HepG2 (cell line): Measurements from ENCODE around the gene GRB7. TPM values are rescaled to one million over a fixed set of nuclear protein-coding genes. Genes with fewer than 3 reads are reported as not detected.

Experiments used
- FOXO1 ChIP-seq: sonication (generic); formaldehyde crosslinking; IDR thresholded peaks from 2 replicates; pipeline ENCODE4 v1.4.0; 2020; ENCODE audit warnings: missing genetic modification reagents
- IKZF4 ChIP-seq: sonication (generic); formaldehyde crosslinking; IDR thresholded peaks from 2 replicates; pipeline ENCODE4 v1.5.1; 2020; ENCODE audit warnings: borderline replicate concordance, mild to moderate bottlenecking, low read depth, missing genetic modification reagents; ENCODE audit errors: not compliant biosample characterization
- NFE2 ChIP-seq: sonication (generic); formaldehyde crosslinking; IDR thresholded peaks from 2 replicates; pipeline ENCODE4 v1.4.0; 2020; ENCODE audit warnings: missing genetic modification reagents
- NR2C2 ChIP-seq: sonication (generic); formaldehyde crosslinking; IDR thresholded peaks from 2 replicates; pipeline ENCODE4 v1.4.0; 2020; ENCODE audit warnings: missing genetic modification reagents, mild to moderate bottlenecking, moderate library complexity, borderline replicate concordance
- NR2F6 ChIP-seq, 2 experiments: IDR thresholded peaks; 2 replicates each; pipeline ENCODE4 v1.6.1; 2016; ENCODE audit warnings: antibody characterized with exemption in 1 of 2, mild to moderate bottlenecking in 1 of 2
- PHB2 ChIP-seq: fragments of 450-650 bp; IDR thresholded peaks from 2 replicates; pipeline ENCODE4 v1.6.1; 2018; ENCODE audit not compliant: partially characterized antibody
- PRMT3 ChIP-seq: sonication (generic); formaldehyde crosslinking; IDR thresholded peaks from 2 replicates; pipeline ENCODE4 v1.8.1; 2022; ENCODE audit warnings: low read depth, mild to moderate bottlenecking, moderate library complexity, missing genetic modification reagents, borderline replicate concordance
- RCOR2 ChIP-seq: IDR thresholded peaks from 2 replicates; pipeline ENCODE4 v1.6.1; 2016; ENCODE audit warnings: missing biosample characterization, missing genetic modification reagents
- SOX13 ChIP-seq, 3 experiments: fragments of 450-650 bp in 1 of 3; sonication (generic) in 1 of 3; formaldehyde crosslinking in 1 of 3; IDR thresholded peaks in 2 of 3; conservative IDR thresholded peaks in 1 of 3; 2 replicates each; pipeline versions ENCODE4 v1.5.0 to v1.6.1; 2016 to 2020; ENCODE audit warnings: antibody characterized with exemption in 1 of 3, mild to moderate bottlenecking in 1 of 3, missing compliant biosample characterization in 1 of 3, missing genetic modification reagents in 1 of 3, moderate library complexity in 1 of 3
- TBL1XR1 ChIP-seq: fragments of 150-350 bp; IDR thresholded peaks from 2 replicates; pipeline ENCODE4 v1.6.1; 2014; ENCODE audit warnings: borderline replicate concordance, low read length; ENCODE audit not compliant: partially characterized antibody
- TEAD3 ChIP-seq: optimal IDR thresholded peaks from 2 replicates; pipeline ENCODE3; 2016; ENCODE audit warnings: borderline replicate concordance
- ZFP36L2 ChIP-seq: sonication (generic); formaldehyde crosslinking; IDR thresholded peaks from 2 replicates; pipeline ENCODE4 v1.4.0; 2020; ENCODE audit warnings: missing genetic modification reagents
- ZNF33B ChIP-seq: sonication (generic); formaldehyde crosslinking; IDR thresholded peaks from 2 replicates; pipeline ENCODE4 v1.5.1; 2020; ENCODE audit warnings: mild to moderate bottlenecking, missing genetic modification reagents
- ZNF354B ChIP-seq: sonication (generic); formaldehyde crosslinking; IDR thresholded peaks from 2 replicates; pipeline ENCODE4 v1.8.0; 2022; ENCODE audit warnings: mild to moderate bottlenecking, missing genetic modification reagents
- ZNF501 ChIP-seq: sonication (generic); formaldehyde crosslinking; IDR thresholded peaks from 2 replicates; pipeline ENCODE4 v1.5.1; 2020; ENCODE audit warnings: mild to moderate bottlenecking, moderate library complexity, missing genetic modification reagents
- ZNF83 ChIP-seq: sonication (generic); formaldehyde crosslinking; IDR thresholded peaks from 2 replicates; pipeline ENCODE4 v1.4.0; 2020; ENCODE audit warnings: missing genetic modification reagents, mild to moderate bottlenecking, borderline replicate concordance
- polyA plus RNA-seq, 8 experiments: library from polyadenylated mRNA; depleted of rRNA in 3 of 8; stranded (reverse) in 7 of 8; unstranded in 1 of 8; fragments of >200 nt; fragmentation: Illumina TruSeq in 4 of 8; extraction: Trizol in 4 of 8; gene quantifications; 2 replicates each; pipeline versions ENCODE4 v1.2.1 to v1.2.3, GENCODE V29; 2011 to 2016; ENCODE audit warnings: low read depth in 4 of 8, missing spikeins in 1 of 8, mixed read lengths in 1 of 8; ENCODE audit not compliant: insufficient read depth in 1 of 8
- total RNA-seq, 5 experiments: library from RNA; depleted of rRNA; stranded (reverse); fragments of >200 nt; fragmentation: Illumina TruSeq; extraction: Trizol; gene quantifications; 2 replicates each; pipeline ENCODE4 v1.2.3, GENCODE V29; 2016; ENCODE audit warnings: low read depth in 1 of 5
- TF ChIP-seq, protein P1 (sequence below), 2 experiments: IDR thresholded peaks; 2 replicates each; pipeline ENCODE4 v1.6.1; 2011 to 2012; ENCODE audit warnings: low read length in 2 of 2, borderline replicate concordance in 1 of 2, low read depth in 1 of 2, mild to moderate bottlenecking in 1 of 2, moderate library complexity in 1 of 2
- TF ChIP-seq, protein P2 (sequence below): sonication (generic); formaldehyde crosslinking; IDR thresholded peaks from 2 replicates; pipeline ENCODE4 v1.5.1; 2020; ENCODE audit warnings: mild to moderate bottlenecking, missing genetic modification reagents, moderate library complexity
- TF ChIP-seq, protein P3 (sequence below): sonication (generic); formaldehyde crosslinking; IDR thresholded peaks from 2 replicates; pipeline ENCODE4 v1.9.0; 2022; ENCODE audit warnings: low read depth, missing genetic modification reagents
- TF ChIP-seq, protein P4 (sequence below): sonication (generic); formaldehyde crosslinking; IDR thresholded peaks from 2 replicates; pipeline ENCODE4 v1.4.0; 2020; ENCODE audit warnings: mild to moderate bottlenecking, missing genetic modification reagents

The GRB7 gene
- total and polyA plus RNA-seq, 2 of the 13 experiments (the other 11 are each of a cell fraction or from before 2014, with no cell fraction given): 60.2 to 77.7 TPM

DNA sequence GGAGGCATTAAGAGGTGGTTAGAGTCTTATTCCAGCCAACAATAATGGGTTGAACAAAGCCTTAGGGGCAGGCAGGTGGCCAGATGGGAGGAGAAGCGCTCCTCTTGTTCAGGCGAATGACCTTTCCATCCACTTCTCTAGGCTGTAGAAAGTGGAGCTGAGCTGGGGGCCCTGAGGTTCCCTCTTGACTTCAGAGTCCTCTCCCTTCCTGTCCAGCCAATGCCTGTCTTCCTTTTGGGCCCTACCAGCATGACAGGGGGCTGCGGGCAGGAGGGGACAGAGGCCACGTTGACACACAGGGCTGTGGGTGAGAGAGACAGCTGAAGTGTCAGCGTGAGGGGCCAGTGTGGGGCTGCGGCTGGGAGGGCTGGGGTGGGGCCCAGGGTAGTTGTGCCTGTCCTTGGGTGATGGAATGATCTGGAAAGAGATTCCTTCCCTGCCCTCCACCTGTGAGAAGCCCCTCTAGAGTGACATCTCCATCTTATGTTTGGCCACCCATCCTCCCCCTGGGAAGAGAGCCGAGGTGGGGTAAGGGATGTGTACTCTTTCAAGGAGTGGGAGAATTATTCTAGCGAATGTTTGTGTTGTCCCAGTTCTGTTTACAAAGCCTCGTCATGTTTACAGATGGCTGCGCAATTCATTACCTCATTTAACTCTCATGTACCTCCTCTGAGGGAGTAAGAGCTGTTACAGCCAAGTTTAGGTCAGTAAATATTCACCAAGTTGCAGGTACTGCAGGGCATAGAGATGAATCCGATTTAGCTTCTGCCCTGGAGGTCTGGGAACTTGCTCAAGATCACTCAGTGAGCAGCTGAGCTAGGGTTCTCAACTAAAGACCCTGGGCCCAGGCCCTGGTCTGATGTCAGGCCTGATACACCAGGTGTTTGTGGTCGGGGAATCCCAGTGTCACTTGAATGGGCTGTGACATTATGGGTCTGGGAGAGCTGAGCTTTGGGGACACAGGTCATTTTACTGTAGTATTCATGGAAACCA lies 34.5 kb upstream of the GRB7 start (continued):
- TF ChIP-seq, protein P1, sequence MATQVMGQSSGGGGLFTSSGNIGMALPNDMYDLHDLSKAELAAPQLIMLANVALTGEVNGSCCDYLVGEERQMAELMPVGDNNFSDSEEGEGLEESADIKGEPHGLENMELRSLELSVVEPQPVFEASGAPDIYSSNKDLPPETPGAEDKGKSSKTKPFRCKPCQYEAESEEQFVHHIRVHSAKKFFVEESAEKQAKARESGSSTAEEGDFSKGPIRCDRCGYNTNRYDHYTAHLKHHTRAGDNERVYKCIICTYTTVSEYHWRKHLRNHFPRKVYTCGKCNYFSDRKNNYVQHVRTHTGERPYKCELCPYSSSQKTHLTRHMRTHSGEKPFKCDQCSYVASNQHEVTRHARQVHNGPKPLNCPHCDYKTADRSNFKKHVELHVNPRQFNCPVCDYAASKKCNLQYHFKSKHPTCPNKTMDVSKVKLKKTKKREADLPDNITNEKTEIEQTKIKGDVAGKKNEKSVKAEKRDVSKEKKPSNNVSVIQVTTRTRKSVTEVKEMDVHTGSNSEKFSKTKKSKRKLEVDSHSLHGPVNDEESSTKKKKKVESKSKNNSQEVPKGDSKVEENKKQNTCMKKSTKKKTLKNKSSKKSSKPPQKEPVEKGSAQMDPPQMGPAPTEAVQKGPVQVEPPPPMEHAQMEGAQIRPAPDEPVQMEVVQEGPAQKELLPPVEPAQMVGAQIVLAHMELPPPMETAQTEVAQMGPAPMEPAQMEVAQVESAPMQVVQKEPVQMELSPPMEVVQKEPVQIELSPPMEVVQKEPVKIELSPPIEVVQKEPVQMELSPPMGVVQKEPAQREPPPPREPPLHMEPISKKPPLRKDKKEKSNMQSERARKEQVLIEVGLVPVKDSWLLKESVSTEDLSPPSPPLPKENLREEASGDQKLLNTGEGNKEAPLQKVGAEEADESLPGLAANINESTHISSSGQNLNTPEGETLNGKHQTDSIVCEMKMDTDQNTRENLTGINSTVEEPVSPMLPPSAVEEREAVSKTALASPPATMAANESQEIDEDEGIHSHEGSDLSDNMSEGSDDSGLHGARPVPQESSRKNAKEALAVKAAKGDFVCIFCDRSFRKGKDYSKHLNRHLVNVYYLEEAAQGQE (IDR thresholded peaks at IDR 0.05; ENCODE audit: borderline replicate concordance in 1 of 2, low read depth in 1 of 2, low read length in 2 of 2): peak in 1 of 2 experiments; percentile 30; a peak in 1 of 4 replicates
- peak; percentile 85 for TF ChIP-seq IKZF4 (CRISPR knock-in tag)
- TF ChIP-seq PHB2: no peak
- no peak; the same call in 1 of the 2 replicates for TF ChIP-seq PRMT3 (CRISPR knock-in tag)
- TF ChIP-seq TBL1XR1: peak; percentile 71
- no peak for TF ChIP-seq SOX13 (IDR thresholded peaks at IDR 0.05)
- peak in 1 of 2 experiments; percentile 38; a peak in 2 of 4 replicates for TF ChIP-seq SOX13 (CRISPR knock-in tag; conservative IDR thresholded peaks at IDR 0.05 in 1 of 2, IDR thresholded peaks at IDR 0.05 in 1 of 2)
- TF ChIP-seq ZNF83: no peak
- TF ChIP-seq ZNF33B (CRISPR knock-in tag): peak; percentile 50
- peak; percentile 84 for TF ChIP-seq ZNF501 (CRISPR knock-in tag)
- TF ChIP-seq ZNF354B: no peak
- TF ChIP-seq NR2F6 (IDR thresholded peaks at IDR 0.05): peak; percentile 63; the same call in 1 of the 2 replicates
- peak; percentile 8; the same call in 1 of the 2 replicates for TF ChIP-seq NR2F6 (CRISPR knock-in tag; IDR thresholded peaks at IDR 0.05)
- TF ChIP-seq, protein P2, sequence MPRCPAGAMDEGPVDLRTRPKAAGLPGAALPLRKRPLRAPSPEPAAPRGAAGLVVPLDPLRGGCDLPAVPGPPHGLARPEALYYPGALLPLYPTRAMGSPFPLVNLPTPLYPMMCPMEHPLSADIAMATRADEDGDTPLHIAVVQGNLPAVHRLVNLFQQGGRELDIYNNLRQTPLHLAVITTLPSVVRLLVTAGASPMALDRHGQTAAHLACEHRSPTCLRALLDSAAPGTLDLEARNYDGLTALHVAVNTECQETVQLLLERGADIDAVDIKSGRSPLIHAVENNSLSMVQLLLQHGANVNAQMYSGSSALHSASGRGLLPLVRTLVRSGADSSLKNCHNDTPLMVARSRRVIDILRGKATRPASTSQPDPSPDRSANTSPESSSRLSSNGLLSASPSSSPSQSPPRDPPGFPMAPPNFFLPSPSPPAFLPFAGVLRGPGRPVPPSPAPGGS (CRISPR knock-in tag): 0 out of 2 replicates have a peak, but pooled peaks have one; percentile 47
- TF ChIP-seq, protein P3, sequence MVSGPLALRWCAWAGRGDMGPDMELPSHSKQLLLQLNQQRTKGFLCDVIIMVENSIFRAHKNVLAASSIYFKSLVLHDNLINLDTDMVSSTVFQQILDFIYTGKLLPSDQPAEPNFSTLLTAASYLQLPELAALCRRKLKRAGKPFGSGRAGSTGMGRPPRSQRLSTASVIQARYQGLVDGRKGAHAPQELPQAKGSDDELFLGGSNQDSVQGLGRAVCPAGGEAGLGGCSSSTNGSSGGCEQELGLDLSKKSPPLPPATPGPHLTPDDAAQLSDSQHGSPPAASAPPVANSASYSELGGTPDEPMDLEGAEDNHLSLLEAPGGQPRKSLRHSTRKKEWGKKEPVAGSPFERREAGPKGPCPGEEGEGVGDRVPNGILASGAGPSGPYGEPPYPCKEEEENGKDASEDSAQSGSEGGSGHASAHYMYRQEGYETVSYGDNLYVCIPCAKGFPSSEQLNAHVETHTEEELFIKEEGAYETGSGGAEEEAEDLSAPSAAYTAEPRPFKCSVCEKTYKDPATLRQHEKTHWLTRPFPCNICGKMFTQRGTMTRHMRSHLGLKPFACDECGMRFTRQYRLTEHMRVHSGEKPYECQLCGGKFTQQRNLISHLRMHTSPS (CRISPR knock-in tag): no peak
- no peak for TF ChIP-seq TEAD3 (CRISPR knock-in tag)
- TF ChIP-seq NR2C2: peak; percentile 83
- TF ChIP-seq, protein P4, sequence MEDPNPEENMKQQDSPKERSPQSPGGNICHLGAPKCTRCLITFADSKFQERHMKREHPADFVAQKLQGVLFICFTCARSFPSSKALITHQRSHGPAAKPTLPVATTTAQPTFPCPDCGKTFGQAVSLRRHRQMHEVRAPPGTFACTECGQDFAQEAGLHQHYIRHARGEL (CRISPR knock-in tag): no peak
- peak; percentile 42; the same call in 1 of the 2 replicates for TF ChIP-seq FOXO1 (CRISPR knock-in tag)
- 0 out of 2 replicates have a peak, but pooled peaks have one; percentile 34 for TF ChIP-seq RCOR2 (CRISPR knock-in tag)
- no peak for TF ChIP-seq NFE2
- TF ChIP-seq ZFP36L2 (CRISPR knock-in tag): no peak
